GM12801 (cell line): ENCODE measurements around the gene PCED1B.

Source experiments
- CTCF ChIP-seq: IDR thresholded peaks from one replicate; pipeline ENCODE4 v1.5.1; 2011; ENCODE audit warnings: control low read depth; ENCODE audit not compliant: insufficient read length; ENCODE audit errors: extremely low read depth

PCED1B gene

GRCh38 chr12:47165934-47166333 lies 86.5 kb downstream of the PCED1B start:
- TF ChIP-seq CTCF: no peak

GRCh38 chr12:47166365-47166764 lies 86.9 kb downstream of the PCED1B start:
- TF ChIP-seq CTCF: no peak

GRCh38 chr12:47178014-47178413 lies 98.6 kb downstream of the PCED1B start:
- no peak for TF ChIP-seq CTCF

GRCh38 chr12:47184229-47184628 lies 104.8 kb downstream of the PCED1B start:
- TF ChIP-seq CTCF: no peak

GRCh38 chr12:47184813-47185212 lies 105.4 kb downstream of the PCED1B start:
- TF ChIP-seq CTCF: no peak

- TF ChIP-seq CTCF: no peak
These were observed 106.8 kb downstream of the PCED1B start for GRCh38 chr12:47186246-47186645.

GRCh38 chr12:47188576-47189441 lies 109.4 kb downstream of the PCED1B start:
- TF ChIP-seq CTCF: no peak
